Uterus (tissue), 2 donors: ENCODE data around the gene TTC17.

Experiments
- POLR2A ChIP-seq, 2 donors: fragments of 450-650 bp; IDR thresholded peaks; one replicate each; pipeline ENCODE4 v1.6.1; 2016; ENCODE audit warnings: antibody characterized with exemption in 2 of 2, mild to moderate bottlenecking in 1 of 2, moderate library complexity in 1 of 2
- TF ChIP-seq, protein P1 (sequence below), 4 experiments: fragments of 200-600 bp in 2 of 4; fragments of 450-650 bp in 2 of 4; sonication (generic) in 2 of 4; IDR thresholded peaks; one replicate each; pipeline ENCODE4 v1.5.1; 2016 to 2019; ENCODE audit warnings: antibody characterized with exemption in 4 of 4, mild to moderate bottlenecking in 2 of 4, moderate library complexity in 1 of 4

DNA sequence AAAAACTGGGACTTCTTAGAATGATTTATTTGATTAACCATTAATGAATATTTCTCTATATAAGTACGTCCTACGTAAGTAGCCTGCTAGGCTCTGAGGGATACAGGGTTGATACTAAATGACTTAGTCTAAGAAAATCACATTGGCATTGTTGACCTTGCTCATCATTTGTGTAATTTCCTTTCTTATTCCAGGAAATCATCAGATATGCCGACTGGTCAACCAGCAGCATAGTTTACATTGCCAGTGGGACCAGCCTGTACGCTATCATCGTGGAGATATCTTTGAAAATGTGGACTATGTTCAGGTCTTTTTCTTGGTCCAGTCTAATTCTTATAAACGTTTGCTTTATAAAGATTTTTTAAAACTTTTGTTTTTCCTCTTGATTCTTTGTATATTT is 42.5 kb downstream of the TTC17 start:
- TF ChIP-seq POLR2A (IDR thresholded peaks at IDR 0.05) = no peak
- TF ChIP-seq, protein P1, sequence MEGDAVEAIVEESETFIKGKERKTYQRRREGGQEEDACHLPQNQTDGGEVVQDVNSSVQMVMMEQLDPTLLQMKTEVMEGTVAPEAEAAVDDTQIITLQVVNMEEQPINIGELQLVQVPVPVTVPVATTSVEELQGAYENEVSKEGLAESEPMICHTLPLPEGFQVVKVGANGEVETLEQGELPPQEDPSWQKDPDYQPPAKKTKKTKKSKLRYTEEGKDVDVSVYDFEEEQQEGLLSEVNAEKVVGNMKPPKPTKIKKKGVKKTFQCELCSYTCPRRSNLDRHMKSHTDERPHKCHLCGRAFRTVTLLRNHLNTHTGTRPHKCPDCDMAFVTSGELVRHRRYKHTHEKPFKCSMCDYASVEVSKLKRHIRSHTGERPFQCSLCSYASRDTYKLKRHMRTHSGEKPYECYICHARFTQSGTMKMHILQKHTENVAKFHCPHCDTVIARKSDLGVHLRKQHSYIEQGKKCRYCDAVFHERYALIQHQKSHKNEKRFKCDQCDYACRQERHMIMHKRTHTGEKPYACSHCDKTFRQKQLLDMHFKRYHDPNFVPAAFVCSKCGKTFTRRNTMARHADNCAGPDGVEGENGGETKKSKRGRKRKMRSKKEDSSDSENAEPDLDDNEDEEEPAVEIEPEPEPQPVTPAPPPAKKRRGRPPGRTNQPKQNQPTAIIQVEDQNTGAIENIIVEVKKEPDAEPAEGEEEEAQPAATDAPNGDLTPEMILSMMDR (IDR thresholded peaks at IDR 0.05) = no peak
